Cardiac fibroblast (primary cell): ENCODE measurements around the gene SPATA21.

Source experiments
- DNase-seq, 2 donors: peaks; one replicate each; pipeline versions ENCODE4 v3.0.0 to v3.0.0-alpha.2; 2010; ENCODE audit warnings: low read depth in 2 of 2
- H3K4me3 ChIP-seq, 2 donors: replicated peaks in 1 of 2; 1 replicate in 1 of 2; 2 replicates in 1 of 2; pipeline ENCODE4 v1.5.1; 2011; ENCODE audit warnings: low read depth in 2 of 2, low read length in 2 of 2, mild to moderate bottlenecking in 2 of 2, moderate library complexity in 1 of 2
- CTCF ChIP-seq: IDR thresholded peaks from one replicate; pipeline ENCODE4 v1.5.1; 2011; ENCODE audit warnings: low read depth, mild to moderate bottlenecking, low read length, inconsistent platforms

Gene SPATA21

GRCh38 chr1:16440470-16441281 lies 3.5 kb upstream of the SPATA21 start, which contains the start of gene NECAP2:
Gene NECAP2, plus strand, starts transcription at chr1:16440724. Its CDS starts 38 bp downstream, at chr1:16440762.
- TF ChIP-seq CTCF, result peak; percentile 83
- peak within 1 kb of the TSS; percentile 100 for H3K4me3 ChIP-seq
- peak; percentile 94 to 95 for DNase-seq

GRCh38 chr1:16440131-16440469 lies 2.9 kb upstream of the SPATA21 start:
- DNase-seq, result no peak
- peak overlapping the region in 1 of 2 donors; percentile 100 for H3K4me3 ChIP-seq
- TF ChIP-seq CTCF, result no peak

GRCh38 chr1:16438924-16439323 lies 1.7 kb upstream of the SPATA21 start:
- no peak overlapping the region for H3K4me3 ChIP-seq
- no peak for TF ChIP-seq CTCF
- peak in 1 of 2 donors; percentile 25 for DNase-seq

- DNase-seq, result no peak
These were observed 1.3 kb upstream of the SPATA21 start for GRCh38 chr1:16438516-16438915.

GRCh38 chr1:16434501-16434900 lies 2.7 kb downstream of the SPATA21 start:
- H3K4me3 ChIP-seq, result no peak overlapping the region
- peak; percentile 10 to 23 for DNase-seq
- TF ChIP-seq CTCF, result no peak

More at GRCh38 chr1:16438516-16438915, 1.3 kb upstream of the SPATA21 start:
- no peak overlapping the region for H3K4me3 ChIP-seq
- TF ChIP-seq CTCF, result no peak

- DNase-seq, result no peak
- H3K4me3 ChIP-seq, result no peak overlapping the region
- TF ChIP-seq CTCF, result no peak
These were observed 3.2 kb downstream of the SPATA21 start for GRCh38 chr1:16434007-16434406.

GRCh38 chr1:16433030-16433429 lies 4.2 kb downstream of the SPATA21 start:
- DNase-seq, result no peak
- no peak overlapping the region for H3K4me3 ChIP-seq
- TF ChIP-seq CTCF, result no peak
